NCI-H2171 treated with DMSO at 0.1 percent for 48 hours (cell line): ENCODE data around the gene SCN8A.
"Not testable (repeated sequence)": the region's sequence is repeated elsewhere in the genome, so short reads cannot be mapped to it uniquely, and the experiment has no call there.

ENCODE experiments used
- DNase-seq: peaks from one replicate; lab custom pipeline; 2025; lab: John Stamatoyannopoulos, UW

SCN8A gene

DNA sequence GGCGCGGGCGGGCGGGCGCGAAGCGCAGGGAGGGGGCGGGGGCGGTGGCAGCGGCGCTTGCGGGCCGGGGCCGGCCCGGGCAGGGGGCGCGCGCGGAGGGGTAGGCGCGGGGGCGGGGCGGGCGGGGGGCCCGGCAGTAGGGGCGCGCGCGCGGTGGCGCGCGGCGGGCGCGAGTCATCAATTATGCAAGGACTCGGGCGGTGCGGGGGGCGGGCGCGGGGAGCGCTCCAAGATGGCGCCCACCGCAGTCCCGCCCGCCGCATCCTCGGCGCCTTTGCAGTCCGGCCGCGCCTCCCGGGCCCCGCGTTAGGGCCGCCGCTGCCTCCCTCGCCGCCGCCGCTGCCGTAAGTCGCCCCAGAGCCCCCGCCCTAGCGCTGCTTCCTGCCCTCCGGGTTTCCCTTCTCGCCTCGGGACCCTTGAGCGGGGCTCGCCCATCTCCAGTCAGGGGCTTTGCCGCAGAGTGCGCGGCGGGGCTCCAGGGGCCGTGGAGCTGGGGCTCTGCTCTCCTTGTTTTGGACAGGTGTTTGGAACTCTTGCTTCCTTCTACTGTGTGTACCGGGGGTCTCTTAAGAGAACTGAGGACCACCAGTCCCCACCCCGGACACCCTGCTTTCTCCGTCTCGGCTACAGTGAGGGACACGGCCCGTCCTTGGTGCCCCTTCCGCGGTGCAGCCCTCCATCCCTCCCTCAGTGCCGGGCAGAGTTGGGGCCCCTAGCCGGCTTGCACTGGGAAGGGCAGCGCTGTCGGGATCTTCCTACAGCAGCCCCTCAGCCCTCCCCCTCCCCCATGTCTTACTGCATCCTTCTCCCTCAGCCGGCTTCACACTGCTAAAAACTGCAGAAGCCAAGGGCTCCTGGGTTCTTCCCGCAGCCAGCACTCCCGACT, at the start of gene SCN8A:
TSS of gene SCN8A (plus strand) at position 218 of the 886 bp plus-strand sequence. CDS start 71,585 bp downstream, outside the sequence.
- DNase-seq: peak; percentile 82

- no peak for DNase-seq
Observed at GRCh38 chr12:51546097-51546496, 44.9 kb upstream of the SCN8A start.

DNA sequence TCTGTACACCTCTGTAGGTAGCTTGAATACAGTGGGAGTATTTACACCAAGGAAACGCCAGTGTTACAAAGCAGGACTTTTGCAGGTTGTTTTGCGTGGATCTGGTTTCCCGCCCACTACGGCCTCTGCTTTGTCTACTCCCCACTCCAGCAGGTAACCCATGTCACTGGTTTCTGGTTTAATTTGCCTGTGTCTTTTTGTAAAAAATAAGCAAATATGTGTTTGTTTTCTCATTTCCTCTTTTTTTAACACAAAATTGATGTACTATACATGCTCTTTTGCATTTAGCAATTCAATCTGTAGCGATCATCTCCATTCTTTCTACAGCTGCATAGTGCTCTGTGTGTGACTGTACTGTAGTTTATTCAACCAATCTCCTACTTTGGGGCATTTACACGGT, 43.4 kb upstream of the SCN8A start:
- no peak for DNase-seq

GRCh38 chr12:51548241-51548640, 42.8 kb upstream of the SCN8A start:
- DNase-seq: no peak

DNA sequence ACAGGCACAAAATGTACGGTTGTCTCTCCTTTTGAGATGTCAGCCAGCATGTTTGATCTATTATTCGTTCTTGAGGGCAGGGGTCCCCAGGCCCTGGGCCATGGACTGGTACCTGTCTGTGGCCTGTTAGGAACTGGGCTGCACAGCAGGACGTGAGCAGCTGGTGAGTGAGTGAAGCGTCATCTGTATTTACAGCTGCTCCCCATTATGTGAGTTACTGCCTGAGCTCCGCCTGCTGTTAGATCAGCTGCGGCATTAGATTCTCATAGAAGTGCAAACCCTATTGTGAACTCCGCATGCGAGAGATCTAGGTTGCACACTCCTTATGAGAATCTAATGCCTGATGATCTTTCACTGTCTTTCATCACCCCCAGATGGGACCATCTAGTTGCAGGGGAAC, 41.4 kb upstream of the SCN8A start:
- DNase-seq: peak; percentile 77

DNA sequence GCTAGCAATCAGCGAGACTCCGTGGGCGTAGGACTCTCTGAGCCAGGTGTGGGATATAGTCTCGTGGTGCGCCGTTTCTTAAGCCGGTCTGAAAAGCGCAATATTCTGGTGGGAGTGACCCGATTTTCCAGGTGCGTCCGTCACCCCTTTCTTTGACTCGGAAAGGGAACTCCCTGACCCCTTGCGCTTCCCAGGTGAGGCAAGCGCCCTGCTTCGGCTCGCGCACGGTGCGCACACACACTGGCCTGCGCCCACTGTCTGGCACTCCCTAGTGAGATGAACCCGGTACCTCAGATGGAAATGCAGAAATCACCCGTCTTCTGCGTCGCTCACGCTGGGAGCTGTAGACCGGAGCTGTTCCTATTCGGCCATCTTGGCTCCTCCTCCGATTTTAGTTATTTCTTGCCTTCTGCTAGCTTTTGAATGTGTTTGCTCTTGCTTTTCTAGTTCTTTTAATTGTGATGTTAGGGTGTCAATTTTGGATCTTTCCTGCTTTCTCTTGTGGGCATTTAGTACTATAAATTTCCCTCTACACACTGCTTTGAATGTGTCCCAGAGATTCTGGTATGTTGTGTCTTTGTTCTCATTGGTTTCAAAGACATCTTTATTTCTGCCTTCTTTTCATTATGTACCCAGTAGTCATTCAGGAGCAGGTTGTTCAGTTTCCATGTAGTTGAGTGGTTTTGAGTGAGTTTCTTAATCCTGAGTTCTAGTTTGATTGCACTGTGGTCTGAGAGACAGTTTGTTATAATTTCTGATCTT, 22.6 kb upstream of the SCN8A start:
- not testable (repeated sequence) for DNase-seq

DNA sequence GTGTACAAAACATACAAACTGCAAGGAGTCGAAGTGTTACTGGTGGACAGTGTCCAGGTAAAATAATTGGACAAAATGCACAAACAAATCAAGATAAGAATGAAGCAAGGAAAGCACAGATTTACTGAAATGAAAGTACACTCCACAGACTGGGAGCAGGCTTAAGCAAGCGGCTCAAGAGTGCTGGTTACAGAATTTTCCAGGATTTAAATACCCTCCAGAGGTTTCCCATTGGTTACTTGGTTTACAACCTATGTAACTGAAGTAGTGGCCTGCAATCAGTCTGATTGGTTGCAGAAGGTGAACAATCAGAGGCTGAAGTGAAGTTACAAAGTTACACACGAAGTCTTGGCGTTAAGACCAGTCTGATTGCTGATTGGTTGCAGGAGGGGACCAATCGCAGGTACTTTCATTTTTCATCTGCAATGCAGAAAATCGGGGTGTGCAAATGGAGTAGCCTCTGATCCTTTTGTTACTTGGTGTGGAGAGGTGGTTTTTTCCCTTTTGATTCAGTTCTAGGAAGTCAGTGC, 11.6 kb upstream of the SCN8A start:
- no peak for DNase-seq

GRCh38 chr12:51589060-51589459, 2.0 kb upstream of the SCN8A start:
- no peak for DNase-seq

DNA sequence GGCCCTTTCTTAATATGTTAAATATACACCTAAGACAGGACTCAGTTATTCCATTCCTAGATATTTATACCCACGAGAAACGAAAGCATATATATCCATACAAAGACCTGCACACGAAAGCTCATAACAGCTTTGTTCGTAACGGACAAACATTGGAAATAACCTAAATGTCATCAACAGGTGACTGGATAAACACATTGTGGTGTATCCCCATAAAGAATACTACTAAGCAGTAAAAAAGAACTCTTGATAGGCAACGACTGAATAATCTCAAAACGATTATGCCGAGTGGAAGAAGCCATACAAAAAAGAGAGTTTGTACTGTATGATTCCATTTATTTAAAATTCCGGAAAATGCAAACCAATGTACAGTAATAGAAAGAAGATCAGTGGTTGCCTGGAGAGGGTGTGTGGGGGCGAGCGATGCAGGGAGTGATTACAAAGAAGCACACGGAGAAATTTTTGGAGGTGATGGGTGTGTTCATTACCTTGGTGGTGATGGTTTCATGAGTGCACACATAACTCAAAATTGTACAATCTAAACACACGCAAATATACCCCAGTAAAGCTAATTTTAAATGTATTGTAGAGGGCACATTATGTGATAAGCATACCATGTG, 1.4 kb upstream of the SCN8A start:
- no peak for DNase-seq

DNA sequence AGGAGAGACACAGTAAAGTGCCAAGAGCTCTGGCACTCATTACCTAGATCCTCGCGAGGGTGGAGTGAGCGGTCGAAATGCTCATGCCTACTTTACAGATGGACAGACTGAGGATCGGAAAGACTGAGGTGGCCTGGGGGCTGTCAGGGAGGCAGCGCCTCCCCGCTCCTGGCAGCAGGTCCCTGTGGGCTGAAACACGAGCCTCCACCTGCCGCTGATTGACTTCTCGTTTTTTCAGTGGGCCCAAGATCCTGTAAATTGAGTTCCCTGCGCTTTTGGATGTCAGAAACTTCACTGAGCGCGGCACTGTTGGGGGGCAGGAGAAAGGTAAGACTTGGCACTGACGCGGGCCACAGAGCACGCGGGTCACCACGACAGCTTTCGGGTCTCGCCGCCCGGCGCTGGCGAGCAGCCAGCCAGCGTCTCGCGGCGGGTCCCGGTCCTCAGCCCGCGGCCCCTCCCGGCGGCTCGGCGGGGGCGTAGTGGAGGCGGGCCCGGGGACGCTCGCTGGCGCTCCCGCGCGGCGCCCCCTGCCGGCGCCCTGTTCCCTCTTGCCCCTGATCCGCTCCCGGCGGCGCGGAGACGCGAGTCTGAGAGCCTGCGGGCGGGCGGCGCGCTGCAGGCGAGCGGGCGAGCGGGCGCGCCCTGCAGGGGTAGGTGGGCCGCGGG, 552 bp upstream of the SCN8A start:
- DNase-seq: peak; percentile 87

- no peak for DNase-seq
Observed at GRCh38 chr12:51592034-51592705, 1.1 kb downstream of the SCN8A start.

DNA sequence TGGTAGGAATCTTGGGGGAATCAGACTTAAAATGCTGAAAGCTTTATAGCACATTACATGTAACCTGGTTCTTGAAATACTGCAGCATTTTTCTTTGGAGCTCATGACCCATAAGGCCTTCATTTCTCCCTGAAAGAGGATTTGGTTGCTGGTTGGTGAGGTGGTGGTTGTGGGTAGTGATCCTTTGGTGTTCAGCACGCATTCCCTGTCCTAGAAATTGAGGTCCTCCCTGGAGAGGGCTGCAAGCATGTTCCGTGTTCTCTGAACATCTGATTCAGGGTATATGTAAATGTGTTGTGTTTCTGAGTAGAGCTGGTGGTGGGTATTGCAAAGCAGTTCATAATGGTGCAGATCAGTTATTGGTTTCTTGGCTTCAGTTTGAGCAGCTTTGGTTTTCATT, 2.0 kb downstream of the SCN8A start:
- DNase-seq: no peak

DNA sequence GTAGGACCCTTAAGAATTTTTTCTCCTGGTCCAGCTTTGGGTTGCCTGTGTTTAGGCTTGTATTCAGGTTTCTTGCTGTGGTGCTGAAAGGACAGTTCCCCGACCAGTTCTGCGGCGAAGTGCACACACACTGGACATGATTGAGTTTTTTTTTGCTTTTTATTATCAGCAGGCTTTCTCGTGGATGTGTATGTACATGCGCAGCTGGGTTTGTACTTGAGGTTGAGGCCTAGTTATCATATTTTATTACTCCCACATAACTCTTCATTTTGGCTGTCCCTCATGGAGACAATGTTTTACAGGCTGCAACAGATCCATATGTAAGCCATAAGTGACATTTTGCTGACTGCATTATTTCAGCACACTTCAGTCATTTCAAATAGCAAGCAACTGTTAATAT, 2.5 kb downstream of the SCN8A start:
- DNase-seq: peak; percentile 9

DNA sequence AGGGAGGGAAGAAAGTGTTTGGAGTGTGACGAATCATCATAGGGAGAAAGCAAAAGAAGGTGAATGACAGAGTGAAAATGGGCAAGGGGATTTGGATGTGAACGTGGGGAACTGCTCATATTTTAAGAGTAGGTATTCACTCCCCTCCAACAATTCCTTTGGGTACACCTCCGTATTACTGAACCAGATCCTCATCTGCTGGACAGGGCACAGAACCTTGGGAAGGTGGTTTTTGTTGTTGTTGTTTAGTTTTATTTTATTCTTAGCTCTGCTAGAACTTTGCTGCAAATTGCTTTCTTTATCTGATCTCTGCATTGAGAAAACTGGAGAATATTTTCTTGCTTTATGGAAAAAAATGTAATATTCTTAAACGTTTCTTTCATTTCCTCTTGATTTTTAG, 7.1 kb downstream of the SCN8A start:
- DNase-seq: no peak

GRCh38 chr12:51600721-51601120, 9.7 kb downstream of the SCN8A start:
- DNase-seq: no peak

DNA sequence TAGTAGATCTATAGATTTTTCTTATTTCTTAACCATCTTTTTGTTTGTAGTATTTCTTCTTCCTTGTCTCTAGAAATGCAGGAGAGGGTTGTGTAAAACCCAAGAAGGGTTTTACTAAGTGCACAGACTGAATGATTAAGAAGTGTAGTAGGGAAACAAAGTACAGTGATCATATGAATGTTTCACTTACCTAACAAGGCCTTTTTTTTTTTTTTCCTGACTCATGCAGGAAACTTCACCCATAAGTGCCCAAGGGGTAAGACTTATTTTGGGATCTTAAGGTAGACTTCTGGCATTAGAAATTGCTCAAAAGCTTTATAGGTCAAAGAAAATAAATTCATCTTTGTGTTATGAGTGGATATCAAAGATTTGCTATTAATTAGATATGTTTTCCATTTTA, 10.2 kb downstream of the SCN8A start:
- DNase-seq: no peak

DNA sequence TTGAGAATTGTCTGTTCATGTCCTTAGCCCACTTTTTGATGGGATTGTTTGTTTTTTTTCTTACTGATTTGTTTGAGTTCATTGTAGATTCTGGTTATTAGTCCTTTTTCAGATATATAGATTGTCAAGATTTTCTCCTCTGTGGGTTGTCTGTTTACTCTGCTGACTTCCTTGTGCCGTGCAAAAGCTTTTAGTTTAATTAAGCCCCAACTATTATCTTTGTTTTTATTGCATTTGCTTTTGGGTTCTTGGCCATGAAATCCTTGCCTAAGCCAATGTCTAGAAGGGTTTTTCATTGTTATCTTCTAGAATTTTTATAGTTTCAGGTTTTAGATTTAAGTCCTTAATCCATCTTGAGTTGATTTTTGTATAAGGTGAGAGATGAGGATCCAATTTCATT, 14.9 kb downstream of the SCN8A start:
- DNase-seq: not testable (repeated sequence)

DNA sequence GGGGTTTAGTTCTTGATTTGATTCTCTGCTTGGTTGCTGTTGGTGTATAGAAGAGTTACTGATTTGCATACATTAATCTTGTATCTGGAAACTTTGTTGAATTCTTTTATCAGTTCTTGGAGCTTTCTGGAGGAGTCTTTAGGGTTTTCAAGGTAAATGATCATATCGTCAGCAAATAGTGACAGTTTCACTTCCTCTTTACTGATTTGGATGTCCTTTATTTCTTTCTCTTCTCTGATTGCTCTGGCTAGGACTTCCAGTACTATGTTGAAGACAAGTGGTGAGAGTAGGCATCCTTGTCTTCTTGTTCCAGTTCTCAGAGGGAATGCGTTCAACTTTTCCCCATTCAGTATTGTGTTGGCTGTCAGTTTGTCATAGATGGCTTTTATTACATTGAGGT, 16.2 kb downstream of the SCN8A start:
- DNase-seq: not testable (repeated sequence)

GRCh38 chr12:51620448-51620847, 29.4 kb downstream of the SCN8A start:
- no peak for DNase-seq

- no peak for DNase-seq
Observed at GRCh38 chr12:51621156-51621922, 30.3 kb downstream of the SCN8A start.

DNA sequence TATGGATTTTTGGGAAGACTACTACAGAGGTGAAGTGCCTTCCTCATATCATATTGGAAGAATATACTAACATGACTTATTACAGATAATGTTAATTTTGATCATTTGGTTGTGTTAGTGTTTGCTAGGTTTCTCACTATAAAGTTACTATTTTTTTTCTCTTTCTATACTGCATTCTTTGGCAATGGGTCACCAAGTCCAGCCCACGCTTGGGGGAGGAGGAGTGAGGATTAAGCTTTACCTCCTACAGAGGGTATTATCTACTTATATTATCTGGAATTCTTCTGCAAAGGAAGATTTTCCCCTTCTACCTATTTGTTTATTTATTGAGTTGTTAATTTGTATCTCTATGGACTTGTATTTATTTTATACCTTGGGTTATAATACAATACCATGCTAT, 31.5 kb downstream of the SCN8A start:
- no peak for DNase-seq
